H1 (cell line): Measurements from ENCODE around the gene SLC36A4. TPM values are rescaled to one million over a fixed set of nuclear protein-coding genes. Genes with fewer than 3 reads are reported as not detected.

ENCODE experiments used
- CTCF ChIA-PET: fragments of 300-600 bp; sonication (Branson Sonifier 250); formaldehyde crosslinking; loops from one replicate; lab custom pipeline; 2021; ENCODE audit not compliant: partially characterized antibody; lab: Charles Lee
- POLR2A ChIA-PET: fragments of 300-600 bp; sonication (Branson Sonifier 250); formaldehyde crosslinking; loops from one replicate; lab custom pipeline; 2021; ENCODE audit warnings: inconsistent platforms; ENCODE audit not compliant: partially characterized antibody; lab: Charles Lee
- DNase-seq, 2 experiments: peaks; one replicate each; pipeline versions ENCODE4 v3.0.0 to v3.0.0-alpha.2; 2010 to 2022; ENCODE audit warnings: low spot score in 2 of 2, low read depth in 1 of 2, mixed read lengths in 1 of 2
- FAIRE-seq: peaks from 2 replicates; lab custom pipeline; 2011; peaks lifted over from hg19 to GRCh38; lab: Jason Lieb, UNC
- H2AFZ ChIP-seq: 2 replicates; pipeline ENCODE4 v1.8.1; 2012; ENCODE audit warnings: low read length, inconsistent platforms
- H2AK5ac ChIP-seq: 2 replicates; pipeline ENCODE4 v1.6.1; 2013; ENCODE audit warnings: low read depth, low read length
- H2BK120ac ChIP-seq: replicated peaks from 2 replicates; pipeline ENCODE3; 2013; ENCODE audit warnings: low read depth, low read length, inconsistent platforms
- H2BK12ac ChIP-seq: 2 replicates; pipeline ENCODE4 v1.6.1; 2013; ENCODE audit warnings: low read depth, low read length
- H2BK15ac ChIP-seq: 2 replicates; pipeline ENCODE4 v1.6.1; 2013; ENCODE audit warnings: low read length
- H2BK20ac ChIP-seq: 2 replicates; pipeline ENCODE4 v1.6.1; 2013; ENCODE audit warnings: low read length
- H2BK5ac ChIP-seq: 2 replicates; pipeline ENCODE4 v1.6.1; 2013; ENCODE audit warnings: low read depth, low read length
- H3K14ac ChIP-seq: 2 replicates; pipeline ENCODE4 v1.6.1; 2013; ENCODE audit warnings: inconsistent platforms; ENCODE audit not compliant: insufficient read length
- H3K18ac ChIP-seq: 2 replicates; pipeline ENCODE4 v1.6.1; 2013; ENCODE audit warnings: low read length; ENCODE audit errors: extremely low read depth
- H3K23ac ChIP-seq: 2 replicates; pipeline ENCODE4 v1.6.1; 2013; ENCODE audit warnings: inconsistent platforms; ENCODE audit not compliant: insufficient read length
- H3K23me2 ChIP-seq: 2 replicates; pipeline ENCODE4 v1.6.1; 2013; ENCODE audit warnings: low read depth, low read length
- H3K27ac ChIP-seq: 2 replicates; pipeline ENCODE4 v1.6.1; 2011; ENCODE audit warnings: low read depth, low read length, inconsistent platforms
- H3K27me3 ChIP-seq, 4 experiments: replicated peaks in 1 of 4; 1 replicate in 1 of 4; 2 replicates in 3 of 4; pipeline versions ENCODE4 v1.6.1 to v1.8.1; 2011 to 2013; ENCODE audit warnings: low read length in 3 of 4, mild to moderate bottlenecking in 3 of 4, inconsistent platforms in 2 of 4, mixed read lengths in 2 of 4, moderate library complexity in 1 of 4; ENCODE audit not compliant: control insufficient read depth in 3 of 4, insufficient read depth in 3 of 4; ENCODE audit errors: extremely low read depth in 1 of 4
- H3K36me3 ChIP-seq, 4 experiments: 2 replicates each; pipeline versions ENCODE4 v1.6.1 to v1.8.1; 2011 to 2013; ENCODE audit warnings: mild to moderate bottlenecking in 4 of 4, low read length in 3 of 4, moderate library complexity in 2 of 4, control low read depth in 1 of 4, inconsistent platforms in 1 of 4; ENCODE audit not compliant: insufficient read depth in 4 of 4, control insufficient read depth in 2 of 4
- H3K4ac ChIP-seq: replicated peaks from 2 replicates; pipeline ENCODE3; 2013; ENCODE audit warnings: low read length, low read depth, mixed read lengths, inconsistent platforms; ENCODE audit not compliant: insufficient read length
- H3K4me1 ChIP-seq, 4 experiments: replicated peaks in 1 of 4; 1 replicate in 1 of 4; 2 replicates in 3 of 4; pipeline versions ENCODE4 v1.6.1 to v1.8.1; 2011 to 2013; ENCODE audit warnings: low read length in 3 of 4, inconsistent platforms in 2 of 4, mixed read lengths in 1 of 4; ENCODE audit not compliant: insufficient read depth in 4 of 4, control insufficient read depth in 3 of 4
- H3K4me2 ChIP-seq, 2 experiments: 2 replicates each; pipeline versions ENCODE4 v1.6.1 to v1.8.1; 2011 to 2013; ENCODE audit warnings: low read depth in 2 of 2, low read length in 2 of 2, control low read depth in 1 of 2, inconsistent platforms in 1 of 2, mild to moderate bottlenecking in 1 of 2; ENCODE audit not compliant: insufficient read depth in 1 of 2
- H3K4me3 ChIP-seq, 4 experiments: fragments of 200-600, 300-600 bp in 1 of 4; sonication (generic), shearing (Covaris generic), sonication (Bioruptor Twin) in 1 of 4; 2 replicates each; pipeline versions ENCODE4 v1.5.1 to v1.8.1; 2011 to 2016; ENCODE audit warnings: low read length in 4 of 4, low read depth in 3 of 4, control low read depth in 2 of 4, inconsistent platforms in 2 of 4, mild to moderate bottlenecking in 2 of 4, mixed read lengths in 1 of 4, moderate library complexity in 1 of 4; ENCODE audit not compliant: insufficient read depth in 2 of 4; ENCODE audit errors: extremely low read depth in 1 of 4
- H3K56ac ChIP-seq: replicated peaks from 2 replicates; pipeline ENCODE3; 2013; ENCODE audit warnings: low read depth, mild to moderate bottlenecking, mixed read lengths, low read length, inconsistent platforms; ENCODE audit not compliant: insufficient read length
- H3K79me1 ChIP-seq: 2 replicates; pipeline ENCODE4 v1.6.1; 2013; ENCODE audit warnings: low read depth, low read length, control low read depth
- H3K79me2 ChIP-seq, 2 experiments: 2 replicates each; pipeline versions ENCODE4 v1.6.1 to v1.8.1; 2012 to 2013; ENCODE audit warnings: low read length in 2 of 2, mild to moderate bottlenecking in 2 of 2, inconsistent platforms in 1 of 2; ENCODE audit not compliant: insufficient read depth in 2 of 2, control insufficient read depth in 1 of 2
- H3K9ac ChIP-seq, 4 experiments: replicated peaks in 1 of 4; 1 replicate in 1 of 4; 2 replicates in 3 of 4; pipeline versions ENCODE4 v1.6.1 to v1.8.1; 2011 to 2013; ENCODE audit warnings: low read depth in 3 of 4, low read length in 3 of 4, control low read depth in 2 of 4, mild to moderate bottlenecking in 2 of 4, moderate library complexity in 2 of 4, inconsistent platforms in 1 of 4; ENCODE audit errors: extremely low read depth in 1 of 4
- H3K9me3 ChIP-seq, 2 experiments: 2 replicates each; pipeline versions ENCODE4 v1.6.1 to v1.8.1; 2012 to 2013; ENCODE audit warnings: mild to moderate bottlenecking in 2 of 2, moderate library complexity in 2 of 2, control low read depth in 1 of 2, inconsistent platforms in 1 of 2, low read depth in 1 of 2, low read length in 1 of 2, mixed read lengths in 1 of 2; ENCODE audit not compliant: insufficient read depth in 2 of 2
- H4K20me1 ChIP-seq, 2 experiments: replicated peaks in 1 of 2; 2 replicates each; pipeline versions ENCODE3 to v1.8.1; 2011 to 2013; ENCODE audit warnings: inconsistent platforms in 2 of 2, low read length in 2 of 2, mild to moderate bottlenecking in 1 of 2; ENCODE audit not compliant: insufficient read depth in 2 of 2, control insufficient read depth in 1 of 2
- H4K5ac ChIP-seq: 2 replicates; pipeline ENCODE4 v1.6.1; 2013; ENCODE audit warnings: low read length, low read depth, mixed read lengths, inconsistent platforms; ENCODE audit not compliant: insufficient read length
- H4K8ac ChIP-seq: 2 replicates; pipeline ENCODE4 v1.8.0; 2013; ENCODE audit warnings: mild to moderate bottlenecking, moderate library complexity, low read length, inconsistent platforms; ENCODE audit not compliant: insufficient read depth; ENCODE audit errors: extremely low read depth
- H4K91ac ChIP-seq: replicated peaks from 2 replicates; pipeline ENCODE3; 2013; ENCODE audit warnings: low read length, mixed read lengths, inconsistent platforms; ENCODE audit not compliant: insufficient read length
- EZH2 ChIP-seq: fragments of 200-600 bp; sonication (generic); IDR thresholded peaks from 2 replicates; pipeline ENCODE4 v1.7.1; 2012; ENCODE audit warnings: low read depth, mild to moderate bottlenecking, moderate library complexity, low read length, inconsistent platforms; ENCODE audit not compliant: severe bottlenecking
- JUN ChIP-seq: IDR thresholded peaks from 2 replicates; pipeline ENCODE4 v1.6.1; 2011; ENCODE audit warnings: low read depth, mild to moderate bottlenecking, improper control_type of control experiment, low read length
- KDM4A ChIP-seq: IDR thresholded peaks from one replicate; pipeline ENCODE4 v1.7.1; 2012; ENCODE audit warnings: low read depth, mild to moderate bottlenecking, moderate library complexity, low read length, inconsistent platforms; ENCODE audit not compliant: severe bottlenecking
- POLR2A ChIP-seq, 2 experiments: IDR thresholded peaks; 1 replicate in 1 of 2; 2 replicates in 1 of 2; pipeline ENCODE4 v1.6.1; 2011; ENCODE audit warnings: low read depth in 2 of 2, low read length in 2 of 2, mild to moderate bottlenecking in 2 of 2; ENCODE audit errors: control extremely low read depth in 1 of 2
- RFX5 ChIP-seq: IDR thresholded peaks from 2 replicates; pipeline ENCODE4 v1.6.1; 2011; ENCODE audit warnings: low read depth, low read length, improper control_type of control experiment, borderline replicate concordance
- SIN3A ChIP-seq, 2 experiments: IDR thresholded peaks in 1 of 2; conservative IDR thresholded peaks in 1 of 2; 2 replicates each; pipeline ENCODE4 v1.6.1; 2011 to 2012; ENCODE audit warnings: low read length in 2 of 2, improper control_type of control experiment in 1 of 2, low read depth in 1 of 2, mild to moderate bottlenecking in 1 of 2
- WGBS, 2 experiments: shearing (Covaris generic) in 1 of 2; methylation state at CpG; one replicate each; pipeline versions ENCODE4 v1.1.6 to v1.1.7; 2013 to 2015; ENCODE audit warnings: low lambda C conversion rate in 2 of 2, mixed read lengths in 2 of 2, inconsistent platforms in 1 of 2, low coverage in 1 of 2, missing lambda C conversion rate in 1 of 2; ENCODE audit not compliant: insufficient replicate concordance in 2 of 2, insufficient coverage in 1 of 2, insufficient read length in 1 of 2; ENCODE audit errors: extremely low coverage in 1 of 2, missing lambda C conversion rate in 1 of 2; 5-methylcytosine and 5-hydroxymethylcytosine counted together
- polyA plus RNA-seq, 7 experiments: library from polyadenylated mRNA; depleted of rRNA in 3 of 7; stranded (reverse) in 5 of 7; unstranded in 2 of 7; fragments of >200 nt in 5 of 7; fragments of 200-250 nt in 2 of 7; gene quantifications; 1 replicate in 5 of 7; 2 replicates in 1 of 7; 4 replicates in 1 of 7; pipeline versions ENCODE4 v1.2.1 to v1.2.3, GENCODE V29; 2011 to 2013; ENCODE audit warnings: missing spikeins in 2 of 7, mixed read lengths in 2 of 7
- total RNA-seq: library from RNA; stranded (reverse); fragmentation: NEBNext Ultra II Directional; extraction: Animal tissue kit (Norgen Biotek cat#: 25700); gene quantifications from 2 replicates; pipeline ENCODE4 v1.2.1, GENCODE V29; 2021

The SLC36A4 gene
- total and polyA plus RNA-seq, 2 of the 8 experiments (the other 6 are each of a cell fraction or from before 2014, with no cell fraction given) = 10.2 to 22.7 TPM

DNA sequence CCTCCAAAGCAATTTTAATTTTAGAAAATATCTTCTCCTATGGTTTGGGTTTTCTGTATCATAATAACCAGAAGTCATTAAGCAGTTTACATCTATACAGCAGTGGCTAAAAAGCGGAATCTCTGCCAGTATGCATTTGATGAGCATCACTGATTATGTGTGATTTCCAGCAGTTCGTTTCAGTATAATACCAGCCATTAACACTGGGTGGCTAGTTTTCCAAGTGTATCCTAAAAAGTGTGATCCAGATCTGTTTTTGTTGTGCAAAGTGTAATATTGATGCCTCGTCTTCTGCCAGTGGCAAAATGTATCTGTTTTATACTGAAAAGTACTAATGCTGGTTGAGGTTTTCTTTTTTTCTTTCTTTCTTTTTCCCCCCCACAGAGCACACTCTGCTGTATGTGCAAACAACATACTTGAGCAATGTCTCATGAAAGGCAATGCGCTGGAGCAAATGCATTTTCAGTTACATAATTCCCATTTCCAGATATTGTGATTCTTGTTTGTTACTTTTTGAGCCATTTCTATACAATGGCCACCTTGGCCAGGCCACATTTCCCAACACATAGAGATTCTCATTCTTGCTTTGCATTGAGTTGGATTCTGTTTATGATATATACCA, 64.2 kb downstream of the SLC36A4 start:
- Histone ChIP-seq H3K36me3 (no peaks in the 10 kb centered on the region), H2BK12ac (no peak overlapping the region), H3K4me2 (no peak overlapping the region), H2BK120ac (no peak overlapping the region), H3K18ac (no peak overlapping the region), H4K8ac (no peak overlapping the region), H2AK5ac (no peak overlapping the region), H3K23me2 (no peaks in the 10 kb centered on the region), H2BK15ac (no peak overlapping the region), H3K9ac (no peak overlapping the region), H3K23ac (no peak overlapping the region), H3K4ac (no peak overlapping the region), H3K9me3 (no peaks in the 10 kb centered on the region), H3K4me3 (no peak overlapping the region), H4K5ac (no peak overlapping the region), H2AFZ (no peak overlapping the region), H3K4me1 (no peaks in the 10 kb centered on the region), H3K79me1 (no peaks in the 10 kb centered on the region), H4K91ac (no peak overlapping the region), H2BK5ac (no peak overlapping the region), H3K79me2 (no peaks in the 10 kb centered on the region), H2BK20ac (no peak overlapping the region), H4K20me1 (no peaks in the 10 kb centered on the region), H3K14ac (no peak overlapping the region), H3K56ac (no peak overlapping the region), H3K27me3 (no peaks in the 10 kb centered on the region), H3K27ac (no peak overlapping the region)
- WGBS, 2 experiments = 88% methylated on average over 4 of the region's 4 CpGs; no CpG with 5 or more reads in 1 of the 2 experiments
- ChIA-PET CTCF (interaction anchor here (0.6 to 3.0 kb wide), 7 partner anchors 10 to 1564 kb away, joined by 3 to 10 read pairs (median 3); no protein-coding TSS in a partner anchor), POLR2A (interaction anchor here (1.0 to 1.1 kb wide), 2 partner anchors 9 to 12 kb away, joined by 3 read pairs; no protein-coding TSS in a partner anchor)
- no peak for TF ChIP-seq KDM4A
- no peak for TF ChIP-seq POLR2A (IDR thresholded peaks at IDR 0.05; ENCODE audit: control extremely low read depth in 1 of 2, low read depth in 2 of 2, low read length in 2 of 2)
- no peak for TF ChIP-seq JUN
- no peak for TF ChIP-seq RFX5
- TF ChIP-seq SIN3A (conservative IDR thresholded peaks at IDR 0.05 in 1 of 2, IDR thresholded peaks at IDR 0.05 in 1 of 2; ENCODE audit: low read depth in 1 of 2, low read length in 2 of 2) = no peak
- no peak for TF ChIP-seq EZH2
- FAIRE-seq (no peak), DNase-seq (no peak)
